Large intestine (tissue), 3 donors: Measurements from ENCODE around the gene ZNF14. TPM values are rescaled to one million over a fixed set of nuclear protein-coding genes. Genes with fewer than 3 reads are reported as not detected.
"Not testable (repeated sequence)": the region's sequence is repeated elsewhere in the genome, so short reads cannot be mapped to it uniquely, and the experiment has no call there.

ENCODE experiments used
- DNase-seq, 2 donors: peaks; one replicate each; pipeline versions ENCODE4 v3.0.0 to v3.0.0-alpha.2; 2013
- H3K27ac ChIP-seq: one replicate; pipeline ENCODE4 v1.5.1; 2013; ENCODE audit warnings: low read length
- H3K27me3 ChIP-seq: 2 replicates; pipeline ENCODE4 v1.6.1; 2013; ENCODE audit warnings: low read length; ENCODE audit not compliant: control insufficient read depth, insufficient read depth
- H3K36me3 ChIP-seq: 2 replicates; pipeline ENCODE4 v1.6.1; 2013; ENCODE audit warnings: low read length; ENCODE audit not compliant: control insufficient read depth, insufficient read depth
- H3K4me1 ChIP-seq: one replicate; pipeline ENCODE4 v1.6.1; 2013; ENCODE audit warnings: low read length; ENCODE audit not compliant: control insufficient read depth, insufficient read depth
- H3K4me3 ChIP-seq: one replicate; pipeline ENCODE4 v1.5.1; 2013; ENCODE audit warnings: low read length
- H3K9me3 ChIP-seq: one replicate; pipeline ENCODE4 v1.6.1; 2013; ENCODE audit warnings: mild to moderate bottlenecking, low read depth, low read length, moderate library complexity; ENCODE audit not compliant: control insufficient read depth
- WGBS: methylation state at CpG from one replicate; pipeline ENCODE4 v1.1.5; 2013; ENCODE audit warnings: low lambda C conversion rate; ENCODE audit not compliant: insufficient coverage; 5-methylcytosine and 5-hydroxymethylcytosine counted together
- polyA plus RNA-seq: library from polyadenylated mRNA; unstranded; fragments of 120-200 nt; gene quantifications from one replicate; pipeline ENCODE4 v1.2.1, GENCODE V29; 2013

The ZNF14 gene
- polyA plus RNA-seq, 1 donor: 8.1 TPM

DNA sequence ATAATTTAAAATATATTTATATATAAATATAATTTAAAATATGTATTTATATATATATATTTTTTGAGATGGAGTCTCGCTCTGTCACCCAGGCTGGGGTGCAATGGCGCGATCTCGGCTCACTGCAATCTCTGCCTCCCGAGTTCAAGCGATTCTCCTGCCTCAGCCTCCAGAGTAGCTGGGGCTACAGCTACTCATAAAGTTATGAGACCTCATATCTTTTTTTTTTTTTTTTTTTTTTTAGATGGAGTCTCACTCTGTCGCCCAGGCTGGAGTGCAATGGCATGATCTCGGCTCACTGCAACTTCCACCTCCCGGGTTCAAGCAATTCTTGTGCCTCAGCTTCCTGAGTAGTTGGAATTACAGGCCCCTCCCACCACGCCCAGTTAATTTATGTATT is 43.9 kb downstream of the ZNF14 start:
- WGBS: no CpG with 5 or more reads among the region's 10 CpGs
- DNase-seq, H3K4me3 ChIP-seq: not testable (repeated sequence)

DNA sequence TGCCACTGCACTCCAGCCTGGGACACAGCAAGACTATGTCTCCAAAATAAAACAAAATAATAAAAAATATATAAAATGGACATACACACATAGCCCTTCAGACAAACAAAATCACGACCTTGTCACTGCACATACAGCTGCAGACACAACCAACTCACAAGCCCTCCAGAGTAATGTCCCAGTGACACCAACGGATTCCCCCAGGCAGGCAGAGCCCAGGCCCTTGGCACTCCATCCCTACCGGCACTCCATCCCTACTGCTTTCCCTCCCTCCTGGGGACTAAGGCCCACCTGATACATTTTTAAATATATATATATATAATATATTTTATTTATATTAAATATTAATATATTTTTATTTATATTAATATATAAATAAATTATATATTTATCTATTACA is 45.8 kb downstream of the ZNF14 start:
- H3K4me1 ChIP-seq: no peaks in the 10 kb centered on the region
- H3K4me3 ChIP-seq: no peak overlapping the region
- DNase-seq: no peak
- no peak overlapping the region for H3K27ac ChIP-seq
- H3K27me3 ChIP-seq: no peaks in the 10 kb centered on the region
- H3K9me3 ChIP-seq: peaks cover 16% of the 10 kb centered on the region
- H3K36me3 ChIP-seq: no peaks in the 10 kb centered on the region
- WGBS: no CpG with 5 or more reads among the region's 3 CpGs

More for the DNA sequence above, 43.9 kb downstream of the ZNF14 start:
- H3K36me3 ChIP-seq, H3K4me1 ChIP-seq, H3K27me3 ChIP-seq, H3K27ac ChIP-seq: not testable (repeated sequence)
- H3K9me3 ChIP-seq: peaks cover 14% of the 10 kb centered on the region

GRCh38 chr19:19686580-19686979 is 46.3 kb downstream of the ZNF14 start:
- Histone ChIP-seq H3K4me1 (no peaks in the 10 kb centered on the region), H3K27ac (no peak overlapping the region), H3K36me3 (no peaks in the 10 kb centered on the region), H3K9me3 (peaks cover 17% of the 10 kb centered on the region), H3K27me3 (no peaks in the 10 kb centered on the region), H3K4me3 (no peak overlapping the region)
- WGBS: 100% methylated on average over 2 of the region's 6 CpGs
- no peak for DNase-seq

GRCh38 chr19:19686119-19686518 is 46.8 kb downstream of the ZNF14 start:
- H3K9me3 ChIP-seq: peaks cover 19% of the 10 kb centered on the region
- H3K4me3 ChIP-seq, H3K4me1 ChIP-seq, DNase-seq, H3K27me3 ChIP-seq, H3K36me3 ChIP-seq, H3K27ac ChIP-seq: not testable (repeated sequence)
- no CpG with 5 or more reads among the region's 15 CpGs for WGBS

DNA sequence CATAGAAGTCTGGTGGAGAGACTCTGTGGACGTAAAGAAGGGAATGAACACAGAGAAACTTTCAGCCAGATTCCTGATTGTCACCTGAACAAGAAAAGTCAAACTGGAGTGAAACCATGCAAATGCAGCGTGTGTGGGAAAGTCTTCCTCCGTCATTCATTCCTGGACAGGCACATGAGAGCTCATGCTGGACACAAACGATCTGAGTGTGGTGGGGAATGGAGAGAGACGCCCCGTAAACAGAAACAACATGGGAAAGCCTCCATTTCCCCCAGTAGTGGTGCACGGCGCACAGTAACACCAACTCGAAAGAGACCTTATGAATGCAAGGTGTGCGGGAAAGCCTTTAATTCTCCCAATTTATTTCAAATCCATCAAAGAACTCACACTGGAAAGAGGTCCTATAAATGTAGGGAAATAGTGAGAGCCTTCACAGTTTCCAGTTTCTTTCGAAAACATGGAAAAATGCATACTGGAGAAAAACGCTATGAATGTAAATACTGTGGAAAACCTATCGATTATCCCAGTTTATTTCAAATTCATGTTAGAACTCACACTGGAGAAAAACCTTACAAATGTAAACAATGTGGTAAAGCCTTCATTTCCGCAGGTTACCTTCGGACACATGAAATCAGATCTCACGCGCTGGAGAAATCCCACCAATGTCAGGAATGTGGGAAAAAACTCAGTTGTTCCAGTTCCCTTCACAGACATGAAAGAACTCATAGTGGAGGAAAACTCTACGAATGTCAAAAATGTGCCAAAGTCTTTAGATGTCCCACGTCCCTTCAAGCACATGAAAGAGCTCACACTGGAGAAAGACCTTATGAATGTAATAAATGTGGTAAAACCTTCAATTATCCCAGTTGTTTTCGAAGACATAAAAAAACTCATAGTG is 53.5 kb downstream of the ZNF14 start:
- 96% methylated on average over 7 of the region's 20 CpGs for WGBS
- H3K4me1 ChIP-seq: no peaks in the 10 kb centered on the region
- H3K27me3 ChIP-seq: no peaks in the 10 kb centered on the region
- H3K4me3 ChIP-seq: no peak overlapping the region
- peaks cover 30% of the 10 kb centered on the region for H3K9me3 ChIP-seq
- no peak overlapping the region for H3K27ac ChIP-seq
- no peak for DNase-seq
- peaks cover 34% of the 10 kb centered on the region for H3K36me3 ChIP-seq

DNA sequence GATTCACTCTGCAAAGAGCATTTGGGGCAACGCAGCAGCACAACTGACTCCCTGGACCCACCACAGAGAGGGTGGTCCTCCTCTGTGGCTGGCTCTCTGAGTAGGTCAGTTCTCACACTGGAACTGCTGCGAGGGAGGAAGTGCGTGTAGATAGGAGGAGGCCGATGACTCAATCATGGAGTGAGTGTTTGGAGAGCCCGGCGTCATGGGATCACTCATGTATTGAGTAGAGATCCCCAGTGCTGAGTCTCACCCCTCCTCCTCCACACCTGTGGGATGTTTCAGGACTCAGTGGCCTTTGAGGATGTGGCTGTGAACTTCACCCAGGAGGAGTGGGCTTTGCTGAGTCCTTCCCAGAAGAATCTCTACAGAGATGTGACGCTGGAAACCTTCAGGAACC is 55.3 kb downstream of the ZNF14 start:
- WGBS: 100% methylated on average over 1 of the region's 7 CpGs
- no peak for DNase-seq
- H3K9me3 ChIP-seq: peaks cover 33% of the 10 kb centered on the region
- no peaks in the 10 kb centered on the region for H3K27me3 ChIP-seq
- H3K36me3 ChIP-seq: peaks cover 41% of the 10 kb centered on the region
- no peak overlapping the region for H3K27ac ChIP-seq
- no peak overlapping the region for H3K4me3 ChIP-seq
- H3K4me1 ChIP-seq: no peaks in the 10 kb centered on the region

GRCh38 chr19:19674315-19674714 is 58.6 kb downstream of the ZNF14 start:
- Histone ChIP-seq H3K4me3 (no peak overlapping the region), H3K27me3 (no peaks in the 10 kb centered on the region), H3K36me3 (peaks cover 36% of the 10 kb centered on the region), H3K4me1 (peaks cover 4% of the 10 kb centered on the region), H3K9me3 (peaks cover 20% of the 10 kb centered on the region), H3K27ac (no peak overlapping the region)
- DNase-seq: no peak
- WGBS: no CpG with 5 or more reads among the region's 6 CpGs

GRCh38 chr19:19672816-19673215 is 60.1 kb downstream of the ZNF14 start:
- peaks cover 13% of the 10 kb centered on the region for H3K9me3 ChIP-seq
- DNase-seq: no peak
- no peak overlapping the region for H3K27ac ChIP-seq
- H3K27me3 ChIP-seq: no peaks in the 10 kb centered on the region
- peaks cover 8% of the 10 kb centered on the region for H3K4me1 ChIP-seq
- peaks cover 24% of the 10 kb centered on the region for H3K36me3 ChIP-seq
- H3K4me3 ChIP-seq: no peak overlapping the region
- WGBS: no CpG with 5 or more reads among the region's 3 CpGs

GRCh38 chr19:19670070-19670551 is 62.8 kb downstream of the ZNF14 start:
- H3K27me3 ChIP-seq: no peaks in the 10 kb centered on the region
- H3K4me3 ChIP-seq: peak overlapping the region; percentile 92
- peaks cover 11% of the 10 kb centered on the region for H3K9me3 ChIP-seq
- H3K4me1 ChIP-seq: peaks cover 8% of the 10 kb centered on the region
- peaks cover 10% of the 10 kb centered on the region for H3K36me3 ChIP-seq
- DNase-seq: no peak
- no CpG with 5 or more reads among the region's 10 CpGs for WGBS
- no peak overlapping the region for H3K27ac ChIP-seq

DNA sequence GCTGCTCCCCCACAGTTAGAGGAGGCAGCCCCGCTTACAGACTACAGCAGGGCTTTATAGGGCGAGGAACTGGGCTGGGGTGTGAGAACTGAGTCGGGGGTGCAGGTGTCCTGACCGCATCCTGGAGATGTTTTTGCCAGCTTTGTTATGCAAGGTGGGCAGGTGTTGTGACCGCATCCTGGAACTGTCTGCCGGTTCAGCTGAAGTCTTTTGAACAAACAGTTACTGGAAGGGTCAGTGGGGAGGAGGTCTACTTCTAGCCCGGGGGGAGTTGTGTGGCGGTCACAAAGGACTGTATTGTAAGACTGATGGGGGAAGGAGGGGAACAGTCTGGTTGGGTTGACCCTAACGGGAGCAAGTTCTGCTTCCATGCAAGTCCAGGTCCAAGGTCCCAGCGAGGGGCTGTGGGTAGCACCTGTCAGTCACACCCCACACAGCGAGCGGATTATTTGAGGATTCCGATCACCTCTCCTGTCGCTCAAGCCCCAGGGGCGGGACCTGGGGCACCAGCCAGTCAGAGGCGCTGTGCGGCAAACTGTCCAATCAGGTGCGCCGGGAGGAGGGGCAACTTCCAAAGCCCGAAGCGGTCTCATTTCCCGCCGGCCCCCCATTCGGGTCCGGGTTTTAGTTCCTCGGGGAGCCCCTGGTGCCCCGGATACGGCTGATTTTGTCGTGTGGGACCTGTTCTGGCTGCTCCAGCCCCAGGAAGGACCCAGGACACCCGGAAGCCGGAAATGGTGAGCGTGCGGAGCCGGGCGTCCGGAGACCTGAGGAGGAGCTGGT is 64.5 kb downstream of the ZNF14 start, which contains the start of gene ZNF101:
Gene ZNF101, plus strand, starts transcription at position 610 of the 783 bp plus-strand sequence. Its CDS starts 125 bp downstream, at position 735.
- no peaks in the 10 kb centered on the region for H3K27me3 ChIP-seq
- H3K27ac ChIP-seq: peak within 1 kb of the TSS; percentile 93
- peak within 1 kb of the TSS; percentile 92 for H3K4me3 ChIP-seq
- DNase-seq: peak; percentile 92 to 95
- peaks cover 8% of the 10 kb centered on the region for H3K4me1 ChIP-seq
- peaks cover 6% of the 10 kb centered on the region for H3K36me3 ChIP-seq
- H3K9me3 ChIP-seq: peaks cover 7% of the 10 kb centered on the region
- WGBS: 0% methylated on average over 1 of the region's 36 CpGs
